HG03135 (cell line): ENCODE measurements around the gene GNPTG.

Source experiments
- ATAC-seq: cut with Tn5 transposase; IDR thresholded peaks from one replicate; pipeline ENCODE4 v1.9.1; 2021; ENCODE audit warnings: mild to moderate bottlenecking, moderate library complexity; ENCODE audit not compliant: unreplicated experiment

The GNPTG gene

DNA sequence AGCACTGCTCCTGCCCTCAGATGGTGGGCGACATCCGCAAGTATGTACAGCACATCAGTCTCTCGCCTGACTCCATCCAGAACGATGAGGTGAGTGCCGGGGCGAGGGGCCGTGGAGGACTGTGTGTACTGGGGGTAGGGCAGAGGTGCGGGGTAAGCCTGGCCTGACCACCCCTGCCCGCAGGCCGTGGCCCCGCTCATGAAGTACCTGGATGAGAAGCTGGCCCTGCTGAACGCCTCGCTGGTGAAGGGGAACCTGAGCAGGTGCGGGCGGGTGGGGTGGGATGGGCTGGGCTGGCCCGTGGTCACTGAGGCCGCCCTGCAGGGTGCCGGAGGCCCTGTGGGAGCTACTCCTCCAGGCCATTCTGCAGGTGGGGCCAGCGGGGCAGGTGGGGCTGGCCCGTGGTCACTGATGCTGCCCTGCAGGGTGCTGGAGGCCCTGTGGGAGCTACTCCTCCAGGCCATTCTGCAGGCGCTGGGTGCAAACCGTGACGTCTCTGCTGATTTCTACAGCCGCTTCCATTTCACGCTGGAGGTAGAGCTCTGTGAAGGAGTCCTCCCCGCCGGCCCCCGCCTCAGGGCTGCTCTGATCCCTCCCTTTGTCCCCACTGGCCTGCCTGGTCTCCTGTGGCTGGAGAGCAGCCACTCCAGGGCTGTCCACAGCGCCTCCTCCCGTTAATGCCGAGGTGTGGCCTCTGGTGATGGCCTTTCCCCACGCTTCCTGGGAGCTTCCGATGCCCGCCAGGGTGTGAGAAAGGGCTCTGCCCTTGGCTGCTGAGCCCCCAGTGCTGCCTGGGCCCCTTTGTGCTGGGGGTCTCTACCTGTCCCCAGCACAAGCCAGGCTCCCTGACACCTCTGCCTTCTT is 5.1 kb upstream of the GNPTG start:
- ATAC-seq: no peak

DNA sequence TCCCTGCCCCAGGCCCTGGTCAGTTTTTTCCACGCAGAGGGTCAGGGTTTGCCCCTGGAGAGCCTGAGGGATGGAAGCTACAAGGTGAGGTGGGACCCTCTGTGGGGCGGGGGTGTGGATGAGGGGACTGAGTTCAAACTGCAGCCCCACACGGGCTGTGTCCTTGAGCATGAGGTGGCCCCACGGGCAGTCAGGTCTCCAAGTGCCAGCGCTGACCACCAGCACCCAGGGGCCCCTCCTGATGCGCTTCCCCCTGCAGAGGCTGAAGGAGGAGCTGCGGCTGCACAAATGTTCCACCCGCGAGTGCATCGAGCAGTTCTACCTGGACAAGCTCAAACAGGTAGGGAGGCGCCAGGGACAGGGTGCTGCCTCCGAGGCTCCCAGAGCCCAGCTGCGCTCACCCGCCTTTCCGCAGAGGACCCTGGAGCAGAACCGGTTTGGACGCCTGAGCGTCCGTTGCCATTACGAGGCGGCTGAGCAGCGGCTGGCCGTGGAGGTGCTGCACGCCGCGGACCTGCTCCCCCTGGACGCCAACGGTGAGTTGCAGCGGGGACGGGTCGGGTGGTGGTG is 4.4 kb upstream of the GNPTG start:
- no peak for ATAC-seq

DNA sequence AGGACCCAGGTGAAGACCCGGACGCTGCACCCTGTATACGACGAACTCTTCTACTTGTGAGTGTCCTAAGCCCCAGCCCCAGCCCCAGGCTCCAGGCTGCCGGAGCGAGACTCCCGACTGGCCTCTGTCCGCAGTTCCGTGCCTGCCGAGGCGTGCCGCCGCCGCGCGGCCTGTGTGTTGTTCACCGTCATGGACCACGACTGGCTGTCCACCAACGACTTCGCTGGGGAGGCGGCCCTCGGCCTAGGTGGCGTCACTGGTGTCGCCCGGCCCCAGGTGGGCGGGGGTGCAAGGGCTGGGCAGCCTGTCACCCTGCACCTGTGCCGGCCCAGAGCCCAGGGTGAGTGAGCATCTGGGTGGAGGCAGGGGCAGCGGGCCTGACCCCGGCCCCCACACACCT is 3.8 kb upstream of the GNPTG start:
- no peak for ATAC-seq

DNA sequence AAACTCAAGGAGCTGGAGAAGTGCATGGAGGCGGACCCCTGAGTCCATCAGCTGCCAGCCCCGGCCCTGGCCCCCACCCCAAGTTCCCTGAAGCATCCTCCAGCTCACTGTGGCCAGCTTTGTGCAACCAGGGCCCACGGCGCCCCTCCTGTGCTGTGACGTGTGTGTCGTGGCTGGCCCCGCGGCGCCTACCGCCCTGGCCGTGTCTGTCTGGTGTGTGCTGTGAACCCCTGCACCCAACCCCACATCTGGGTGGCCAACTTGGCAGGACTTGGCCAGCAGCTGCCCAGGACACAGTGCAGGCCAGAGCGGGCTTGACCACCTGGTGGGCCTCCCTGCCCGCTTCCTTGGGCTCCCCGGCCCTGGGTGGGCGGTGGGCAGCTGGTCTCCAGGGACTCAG is 3.3 kb upstream of the GNPTG start:
- no peak for ATAC-seq

DNA sequence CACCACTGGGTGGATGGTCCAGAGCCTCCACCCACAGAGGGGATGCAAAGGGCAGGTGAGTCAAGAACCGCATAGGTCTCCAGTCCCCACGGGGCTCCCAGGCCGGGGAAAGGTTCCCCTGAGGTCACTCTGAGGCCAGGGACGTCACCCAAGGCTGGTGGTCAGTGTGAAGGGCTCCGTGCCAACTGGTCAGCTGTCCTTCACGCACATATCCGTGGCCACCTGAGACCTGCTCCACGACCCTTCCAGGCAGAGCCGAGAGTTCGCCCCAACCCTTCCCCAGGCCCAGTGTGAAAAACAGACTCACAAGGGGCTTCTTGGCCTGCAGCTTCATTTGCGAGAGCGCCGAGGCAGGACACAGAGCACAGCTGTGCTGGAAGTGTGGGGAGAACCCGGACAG is 2.8 kb upstream of the GNPTG start:
- ATAC-seq: no peak

DNA sequence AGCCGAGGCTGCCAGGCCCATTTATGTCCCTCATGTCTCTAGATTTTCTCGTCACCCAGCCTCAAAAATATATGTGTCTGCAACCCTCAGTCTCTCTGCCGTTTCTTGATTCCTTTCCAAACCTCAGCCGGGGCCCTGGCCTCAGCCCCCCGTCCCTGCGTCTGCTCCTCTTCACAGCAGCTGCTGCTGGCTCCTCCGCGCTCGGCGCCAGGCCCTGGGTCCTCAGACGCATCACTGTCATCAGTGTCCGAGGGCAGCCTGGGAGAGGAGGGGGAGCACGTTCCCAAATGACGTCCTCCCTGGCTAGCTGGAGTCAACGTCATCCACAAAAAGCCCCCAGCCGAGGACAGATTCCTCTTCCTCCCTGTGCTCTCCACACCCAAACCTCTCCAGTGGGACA is 2.4 kb upstream of the GNPTG start:
- ATAC-seq: no peak

DNA sequence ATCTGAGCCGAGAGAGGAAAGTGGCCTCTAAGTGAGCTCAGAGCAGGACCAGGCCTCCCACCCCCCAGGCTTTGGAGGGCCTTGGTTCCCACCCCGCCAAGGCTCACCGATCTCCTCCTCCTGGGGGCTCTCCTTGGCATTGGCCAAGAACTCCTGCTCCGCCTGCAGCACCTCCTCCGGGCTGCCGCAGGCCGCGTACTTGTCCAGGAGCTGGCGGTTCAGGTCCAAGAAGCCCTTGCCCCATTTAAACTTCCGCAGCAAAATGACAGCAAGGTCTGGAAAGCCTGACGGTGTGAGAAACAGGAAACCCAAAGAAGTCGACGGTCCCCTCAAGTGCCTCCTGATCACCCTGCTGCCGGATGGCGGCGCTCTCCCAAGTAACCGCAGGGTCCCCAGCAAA is 1.8 kb upstream of the GNPTG start:
- ATAC-seq: no peak

DNA sequence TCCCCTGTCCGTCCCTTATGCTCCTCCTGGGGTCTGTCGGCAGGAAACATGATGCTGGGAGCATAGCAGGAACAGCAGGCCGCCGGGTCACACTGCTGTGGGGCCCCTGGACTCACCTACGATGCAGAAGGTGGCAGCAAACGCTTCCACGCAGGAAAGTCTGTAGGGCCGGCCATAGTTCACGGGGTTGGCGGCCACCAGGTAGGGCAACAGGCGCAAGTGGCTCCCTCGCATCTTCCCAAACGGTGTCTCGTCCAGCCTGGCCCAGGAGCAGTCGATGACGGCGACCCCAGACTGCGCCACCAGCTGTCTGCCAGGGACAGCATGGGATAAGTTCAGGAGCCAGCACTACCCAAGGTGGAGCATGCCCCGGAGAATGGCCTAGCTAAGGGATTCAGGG is 1.0 kb upstream of the GNPTG start:
- ATAC-seq: no peak

DNA sequence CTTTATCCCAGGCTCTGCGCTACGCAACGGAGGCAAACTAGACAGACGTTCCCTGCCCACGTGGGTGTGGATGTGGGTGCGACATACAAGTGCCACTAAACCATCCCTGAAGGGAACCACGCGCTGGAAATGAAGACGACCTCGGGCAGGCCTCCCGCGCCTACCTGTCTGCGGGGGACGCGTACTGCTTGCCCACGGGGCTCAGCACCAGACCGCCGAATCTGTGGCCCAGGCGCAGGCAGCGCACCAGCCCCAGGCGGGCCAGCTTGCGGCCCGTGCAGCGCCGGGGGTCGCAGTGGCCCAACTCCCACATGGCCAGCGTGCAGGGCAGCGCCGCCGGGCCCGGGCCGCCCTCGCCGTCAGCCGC is 533 bp upstream of the GNPTG start:
- peak; percentile 10 for ATAC-seq

DNA sequence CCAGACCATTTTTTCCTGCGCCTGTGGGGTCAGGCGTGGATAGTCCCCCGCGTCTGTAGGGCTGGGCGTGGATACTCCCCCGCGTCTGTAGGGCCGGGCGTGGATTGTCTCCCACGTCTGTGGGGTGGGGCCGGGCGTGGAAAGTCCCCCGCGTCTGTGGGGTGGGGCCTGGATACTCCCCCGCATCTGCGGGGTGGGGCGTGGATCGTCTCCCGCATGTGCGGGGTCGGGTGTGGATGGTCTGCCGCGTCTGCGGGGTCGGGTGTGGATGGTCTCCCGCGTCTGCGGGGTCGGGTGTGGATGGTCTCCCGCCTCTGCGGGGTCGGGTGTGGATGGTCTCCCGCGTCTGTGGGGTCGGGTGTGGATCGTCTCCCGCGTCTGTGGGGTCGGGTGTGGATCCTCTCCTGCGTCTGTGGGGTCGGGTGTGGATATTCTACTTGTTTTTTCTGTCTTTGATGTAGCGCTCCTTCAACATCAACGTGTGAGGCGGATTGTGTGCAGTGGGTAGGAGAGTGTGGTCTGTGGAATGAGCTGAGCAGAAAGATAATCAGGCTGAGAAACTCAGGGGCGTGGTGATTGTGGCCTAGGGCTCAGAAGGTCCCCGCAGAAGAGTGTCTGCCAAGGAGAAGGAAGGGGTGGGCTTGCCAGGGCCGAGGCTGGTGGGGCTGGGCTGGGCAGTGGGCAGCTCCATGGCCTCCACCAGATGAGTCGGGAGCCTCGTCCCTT is 3.2 kb downstream of the GNPTG start:
- no peak for ATAC-seq

DNA sequence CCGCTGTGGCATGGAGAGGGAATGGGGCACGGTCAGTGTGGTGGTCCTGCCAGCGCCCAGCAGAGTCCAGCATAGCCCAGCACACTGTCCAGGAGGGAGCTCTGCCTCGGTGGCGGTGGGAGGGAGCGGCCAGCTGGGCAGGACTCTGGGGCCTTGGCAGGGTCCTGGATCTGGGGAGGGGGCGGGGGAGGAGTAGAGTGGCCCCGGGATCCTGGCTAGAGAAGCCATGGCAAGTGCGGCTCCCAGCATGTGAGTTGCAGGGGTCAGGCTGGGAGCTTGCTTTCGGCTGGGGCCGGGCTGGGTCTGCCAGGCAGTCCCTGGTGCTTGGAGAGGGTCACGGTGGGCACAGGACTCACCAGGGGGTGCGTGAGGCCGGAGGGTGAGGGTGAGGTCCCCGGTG is 3.9 kb downstream of the GNPTG start:
- ATAC-seq: no peak

DNA sequence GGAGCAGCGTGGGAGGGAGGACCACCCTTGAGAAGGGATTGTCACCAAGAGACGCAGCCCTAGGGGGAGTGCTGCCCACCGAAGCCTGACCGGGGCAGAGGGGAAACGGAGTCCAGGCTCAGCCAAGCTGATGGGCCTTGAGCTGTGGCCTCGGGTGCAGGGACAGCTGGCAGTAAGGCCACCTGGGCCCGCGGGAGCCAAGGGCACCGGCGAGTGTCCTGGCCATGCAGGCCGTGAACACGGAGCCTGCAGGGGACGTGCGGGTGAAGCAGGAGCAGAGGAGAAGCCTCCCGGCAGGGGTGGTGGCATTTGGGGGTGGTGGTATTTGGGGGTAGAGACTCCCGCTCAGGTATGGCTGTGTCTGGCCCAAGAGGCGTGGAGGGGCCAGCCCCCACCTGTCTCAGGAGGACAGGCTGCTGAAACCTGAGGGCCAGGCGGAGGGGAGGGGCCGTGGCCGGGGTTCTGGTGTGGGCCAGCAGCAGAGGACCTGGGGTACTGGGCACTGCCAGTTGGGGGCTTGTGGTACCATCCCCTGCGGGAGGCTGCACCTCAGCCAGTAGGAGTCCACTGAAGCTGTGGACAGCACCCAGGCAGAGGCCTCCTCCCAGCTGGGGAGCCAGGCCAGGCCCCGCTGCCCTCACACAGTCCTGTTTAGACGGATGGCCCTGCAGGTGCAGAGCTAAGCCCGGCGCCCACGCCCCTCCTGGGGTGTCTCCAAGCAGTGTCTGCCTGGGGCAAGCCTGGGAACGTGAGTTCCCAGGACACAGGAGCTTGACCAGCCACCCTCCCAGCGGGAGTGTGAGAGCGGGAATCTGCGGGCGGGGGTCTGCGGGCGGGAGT is 4.5 kb downstream of the GNPTG start:
- no peak for ATAC-seq

DNA sequence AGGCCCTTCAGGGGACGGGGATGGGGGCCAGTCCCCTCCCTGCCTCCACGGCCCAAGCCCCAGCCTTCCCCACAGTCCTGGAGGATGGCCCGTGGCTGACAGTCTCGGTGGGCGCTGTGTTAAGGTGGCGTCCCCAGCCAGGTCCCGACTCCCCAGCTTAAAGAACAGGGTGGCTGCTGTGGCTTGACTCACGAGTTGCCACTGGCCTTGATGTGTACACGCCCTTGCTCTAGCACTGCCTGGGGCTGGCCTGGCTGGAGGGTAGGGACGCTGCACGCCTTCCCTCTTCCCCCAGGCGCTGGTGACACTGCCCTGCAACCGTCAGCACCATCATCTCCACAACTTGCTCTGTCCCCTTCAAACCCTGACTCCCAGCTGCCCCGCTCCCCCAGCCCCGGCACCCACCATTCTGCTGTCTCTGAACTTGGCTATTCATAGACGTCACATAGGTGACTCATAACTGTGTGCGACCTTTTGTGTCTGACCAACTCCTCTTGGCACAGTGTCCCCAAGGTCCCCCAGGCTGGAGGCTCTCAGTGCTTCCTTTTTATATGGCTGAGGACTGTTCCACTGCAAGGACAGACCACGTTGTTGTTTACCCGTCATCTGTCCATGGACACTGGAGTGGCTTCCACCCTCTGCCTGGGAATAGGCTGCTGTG is 6.3 kb downstream of the GNPTG start:
- ATAC-seq: no peak

DNA sequence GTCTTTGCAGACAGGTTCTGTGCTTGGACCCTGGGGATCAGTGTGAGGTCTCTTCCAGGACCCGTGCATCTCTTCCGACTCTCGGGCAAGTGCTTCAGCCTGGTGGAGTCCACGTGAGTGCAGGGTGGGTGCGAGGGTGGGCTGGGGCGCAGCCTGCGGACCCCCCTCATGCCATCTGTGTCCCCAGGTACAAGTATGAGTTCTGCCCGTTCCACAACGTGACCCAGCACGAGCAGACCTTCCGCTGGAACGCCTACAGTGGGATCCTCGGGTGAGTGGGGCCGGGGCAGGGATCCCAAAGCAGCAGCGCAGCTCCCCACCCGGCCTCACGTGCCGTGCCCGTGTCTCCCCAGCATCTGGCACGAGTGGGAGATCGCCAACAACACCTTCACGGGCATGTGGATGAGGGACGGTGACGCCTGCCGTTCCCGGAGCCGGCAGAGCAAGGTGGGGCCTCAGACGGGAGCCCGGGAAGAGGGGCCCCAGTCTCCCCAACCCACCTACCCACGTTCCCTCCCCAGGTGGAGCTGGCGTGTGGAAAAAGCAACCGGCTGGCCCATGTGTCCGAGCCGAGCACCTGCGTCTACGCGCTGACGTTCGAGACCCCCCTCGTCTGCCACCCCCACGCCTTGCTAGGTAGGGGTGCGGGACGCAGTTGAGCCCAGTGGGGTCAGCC is 10.1 kb downstream of the GNPTG start:
- no peak for ATAC-seq

DNA sequence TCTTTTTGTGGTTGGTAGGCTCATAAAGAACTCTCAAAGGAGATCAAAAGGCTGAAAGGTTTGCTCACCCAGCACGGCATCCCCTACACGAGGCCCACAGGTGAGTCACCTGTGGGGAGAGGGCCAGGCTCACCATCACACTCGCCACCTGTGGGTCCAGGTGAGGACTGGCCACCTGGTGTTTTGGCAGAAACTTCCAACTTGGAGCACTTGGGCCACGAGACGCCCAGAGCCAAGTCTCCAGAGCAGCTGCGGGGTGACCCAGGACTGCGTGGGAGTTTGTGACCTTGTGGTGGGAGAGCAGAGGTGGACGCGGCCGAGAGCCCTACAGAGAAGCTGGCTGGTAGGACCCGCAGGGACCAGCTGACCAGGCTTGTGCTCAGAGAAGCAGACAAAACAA is 11.1 kb downstream of the GNPTG start:
- no peak for ATAC-seq

DNA sequence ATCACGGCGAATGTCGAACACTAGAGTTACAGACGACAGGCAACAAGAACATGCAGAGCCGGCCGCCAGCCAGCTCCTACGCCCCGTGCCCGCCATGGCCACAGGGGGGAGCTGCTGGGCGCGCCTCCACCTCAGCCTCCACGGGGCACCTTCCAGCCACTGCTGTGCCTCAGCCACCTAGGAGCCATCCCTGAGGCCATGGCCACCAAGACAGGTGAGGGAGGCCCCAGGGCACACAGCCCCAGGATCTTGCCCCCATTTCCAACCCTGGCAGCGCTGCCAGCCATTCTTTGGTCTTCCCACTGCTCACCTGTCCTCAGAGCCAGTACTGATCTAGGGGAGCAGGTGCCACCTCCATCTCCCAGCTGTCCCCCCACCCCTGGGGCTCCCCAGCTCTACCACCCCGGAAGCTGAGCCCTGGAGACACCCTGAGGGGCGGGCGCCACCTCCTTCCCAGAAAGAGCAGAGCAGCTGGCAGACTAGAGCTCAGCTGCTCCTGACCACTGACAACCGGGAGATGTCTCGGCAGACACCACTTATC is 11.8 kb downstream of the GNPTG start:
- no peak for ATAC-seq

DNA sequence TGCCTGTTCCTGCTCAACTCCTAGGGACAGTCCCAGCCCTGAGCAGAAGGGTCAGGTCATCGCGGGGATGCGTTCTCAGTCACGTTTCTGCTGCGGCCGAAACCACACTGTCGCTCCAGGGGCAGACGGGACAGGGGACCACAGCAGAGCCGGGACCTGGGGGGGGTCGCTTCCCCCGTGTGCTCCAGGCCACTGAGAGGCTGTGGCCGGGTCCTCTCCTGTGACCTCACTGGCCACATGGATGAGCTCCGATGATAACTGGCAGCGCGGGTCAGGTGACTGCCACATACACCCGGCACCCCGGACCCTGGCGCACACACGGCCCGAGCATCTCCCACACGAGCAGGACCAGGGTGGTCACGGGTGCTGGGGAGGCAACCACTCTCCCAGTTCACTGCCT is 12.8 kb downstream of the GNPTG start:
- no peak for ATAC-seq

DNA sequence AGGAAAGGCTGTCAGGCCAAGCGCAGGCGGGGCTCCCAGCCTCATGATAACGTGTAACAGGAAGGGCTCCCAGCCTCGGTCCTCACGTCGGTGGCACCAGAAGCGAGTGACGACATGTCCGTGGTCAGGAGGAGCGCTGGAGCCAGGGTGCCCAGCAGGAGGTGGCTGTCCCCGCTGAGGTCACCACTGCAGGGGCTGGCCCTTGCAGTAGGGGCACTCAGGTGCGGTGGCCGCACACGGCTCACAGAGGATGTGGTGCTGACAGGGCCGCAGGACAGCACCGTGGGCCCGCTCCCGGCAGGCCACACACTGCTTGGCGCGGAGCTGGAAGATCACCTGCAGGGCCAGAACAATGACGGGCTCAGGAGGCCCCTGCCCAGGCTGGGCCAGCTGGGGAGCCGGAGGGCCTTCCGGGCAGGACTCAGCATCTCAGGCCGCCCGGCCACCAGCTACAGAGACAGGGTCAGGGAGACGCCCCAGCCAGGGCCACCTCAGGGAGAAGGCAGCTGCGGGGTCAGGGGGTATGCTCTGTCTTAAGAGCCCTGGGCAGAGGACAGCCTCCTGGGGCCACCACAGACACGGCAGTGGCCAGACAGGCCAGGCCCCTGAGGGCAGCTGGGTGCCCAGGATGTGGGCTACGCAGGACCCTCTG is 14.5 kb downstream of the GNPTG start:
- no peak for ATAC-seq

DNA sequence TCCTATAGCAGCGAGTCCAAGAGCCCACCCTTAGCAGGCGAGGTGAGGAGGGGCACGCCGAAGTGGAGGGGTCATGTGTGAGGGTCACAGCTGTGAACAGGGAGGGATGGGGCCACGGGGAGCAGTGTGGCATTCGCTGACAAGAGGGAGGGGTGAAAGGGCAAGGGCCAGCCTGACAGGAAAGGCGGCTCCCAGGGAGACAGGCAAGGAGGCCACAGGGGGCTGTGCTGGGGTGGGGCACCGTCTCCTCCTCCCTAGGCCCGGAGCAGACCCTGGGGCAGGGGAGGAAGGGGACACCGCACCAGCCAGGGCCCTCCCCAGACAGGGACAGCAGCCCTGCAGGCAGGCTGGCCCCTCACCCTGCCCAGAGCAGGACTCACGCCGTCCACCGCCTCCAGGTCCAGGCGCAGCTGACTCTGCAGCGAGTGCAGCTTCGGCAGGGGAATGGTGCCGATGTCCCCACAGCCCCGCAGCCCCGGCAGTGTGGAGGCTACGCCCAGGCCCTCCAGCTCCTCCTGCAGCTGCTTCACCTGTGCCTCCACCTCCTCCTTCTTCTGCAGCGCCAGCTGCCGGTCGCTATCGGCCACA is 15.1 kb downstream of the GNPTG start:
- ATAC-seq: no peak
